Mesendoderm (in vitro differentiated cells): Measurements from ENCODE around the gene DGKB.
A peak's percentile ranks its signal among the peaks of the same experiment; 100 is the strongest.

Source experiments
- DNase-seq: peaks from one replicate; pipeline ENCODE4 v3.0.0; 2013
- H2AK5ac ChIP-seq: 2 replicates; pipeline ENCODE4 v1.6.1; 2013; ENCODE audit warnings: low read length, inconsistent platforms
- H2BK120ac ChIP-seq: 2 replicates; pipeline ENCODE4 v1.6.1; 2013; ENCODE audit warnings: low read depth, mild to moderate bottlenecking, low read length, moderate library complexity, mixed read lengths
- H2BK15ac ChIP-seq: replicated peaks from 2 replicates; pipeline ENCODE4 v1.6.1; 2013; ENCODE audit warnings: low read depth, mild to moderate bottlenecking, moderate library complexity
- H2BK5ac ChIP-seq: 2 replicates; pipeline ENCODE4 v1.6.1; 2013; ENCODE audit warnings: low read length, inconsistent platforms
- H3K18ac ChIP-seq: 2 replicates; pipeline ENCODE4 v1.6.1; 2013; ENCODE audit warnings: mild to moderate bottlenecking, low read length, mixed read lengths
- H3K23ac ChIP-seq: one replicate; pipeline ENCODE4 v1.6.1; 2013; ENCODE audit warnings: low read length
- H3K27ac ChIP-seq: 2 replicates; pipeline ENCODE4 v1.5.1; 2013; ENCODE audit warnings: low read depth, mild to moderate bottlenecking, inconsistent platforms, low read length, moderate library complexity
- H3K27me3 ChIP-seq: 2 replicates; pipeline ENCODE4 v1.6.1; 2013; ENCODE audit warnings: low read length, control low read depth, mild to moderate bottlenecking, inconsistent platforms; ENCODE audit not compliant: insufficient read depth, poor library complexity
- H3K36me3 ChIP-seq: 2 replicates; pipeline ENCODE4 v1.6.1; 2013; ENCODE audit warnings: low read length, inconsistent platforms; ENCODE audit not compliant: control insufficient read depth, insufficient read depth
- H3K4ac ChIP-seq: one replicate; pipeline ENCODE4 v1.6.1; 2013; ENCODE audit warnings: low read depth, mild to moderate bottlenecking, low read length, moderate library complexity
- H3K4me1 ChIP-seq: 2 replicates; pipeline ENCODE4 v1.6.1; 2013; ENCODE audit warnings: low read depth, low read length, inconsistent platforms; ENCODE audit not compliant: control insufficient read depth
- H3K4me2 ChIP-seq: 2 replicates; pipeline ENCODE4 v1.6.1; 2013; ENCODE audit warnings: low read length
- H3K4me3 ChIP-seq: 2 replicates; pipeline ENCODE4 v1.5.1; 2013; ENCODE audit warnings: mild to moderate bottlenecking, low read length
- H3K56ac ChIP-seq: one replicate; pipeline ENCODE4 v1.6.1; 2013; ENCODE audit warnings: low read length
- H3K79me1 ChIP-seq: 2 replicates; pipeline ENCODE4 v1.6.1; 2013; ENCODE audit warnings: low read length, inconsistent platforms
- H3K79me2 ChIP-seq: 2 replicates; pipeline ENCODE4 v1.6.1; 2013; ENCODE audit warnings: mild to moderate bottlenecking, low read length; ENCODE audit not compliant: control insufficient read depth, insufficient read depth
- H3K9ac ChIP-seq: 2 replicates; pipeline ENCODE4 v1.6.1; 2013; ENCODE audit warnings: low read length, inconsistent platforms
- H4K5ac ChIP-seq: one replicate; pipeline ENCODE4 v1.6.1; 2013; ENCODE audit warnings: low read length
- H4K8ac ChIP-seq: one replicate; pipeline ENCODE4 v1.6.1; 2013; ENCODE audit warnings: low read depth, mild to moderate bottlenecking, control low read depth, low read length, moderate library complexity
- WGBS: extraction: QIAGEN DNeasy Blood & Tissue Kit; methylation state at CpG from one replicate; pipeline ENCODE4 v1.1.7; 2013; ENCODE audit warnings: low lambda C conversion rate, missing lambda C conversion rate; ENCODE audit not compliant: insufficient coverage; ENCODE audit errors: extremely low coverage; 5-methylcytosine and 5-hydroxymethylcytosine counted together

The DGKB gene

DNA sequence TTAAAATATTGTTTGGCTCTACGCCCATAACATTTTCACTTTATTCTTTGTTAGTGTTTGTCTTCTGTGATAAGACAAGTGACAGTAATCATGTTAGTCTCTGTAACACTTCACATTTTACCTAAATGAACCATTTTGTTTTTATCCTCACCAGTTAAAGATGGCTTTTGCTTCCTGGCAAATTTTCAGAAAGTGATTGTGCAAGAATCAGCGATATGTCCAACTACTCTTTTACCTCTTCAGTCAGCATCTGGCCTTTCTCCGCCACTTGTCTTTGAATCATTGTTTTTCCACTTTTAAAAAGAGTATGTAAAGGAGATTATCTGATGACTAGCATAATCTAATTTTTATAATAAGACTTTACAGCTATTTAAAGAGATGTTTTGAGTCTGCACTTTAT lies 3.5 kb downstream of the DGKB start:
- Histone ChIP-seq H3K4me1 (peaks cover 2% of the 10 kb centered on the region), H3K23ac (no peak overlapping the region), H4K8ac (no peak overlapping the region), H2AK5ac (no peak overlapping the region), H3K56ac (no peak overlapping the region), H3K9ac (no peak overlapping the region), H2BK120ac (no peak overlapping the region), H3K79me1 (no peaks in the 10 kb centered on the region), H3K18ac (no peak overlapping the region), H2BK5ac (no peak overlapping the region), H4K5ac (no peak overlapping the region), H3K27ac (no peak overlapping the region), H2BK15ac (no peak overlapping the region), H3K79me2 (no peaks in the 10 kb centered on the region), H3K4ac (no peak overlapping the region), H3K4me2 (no peak overlapping the region), H3K4me3 (no peak overlapping the region), H3K36me3 (no peaks in the 10 kb centered on the region), H3K27me3 (no peaks in the 10 kb centered on the region)
- DNase-seq, result no peak
- WGBS, result no CpG with 5 or more reads among the region's 3 CpGs

DNA sequence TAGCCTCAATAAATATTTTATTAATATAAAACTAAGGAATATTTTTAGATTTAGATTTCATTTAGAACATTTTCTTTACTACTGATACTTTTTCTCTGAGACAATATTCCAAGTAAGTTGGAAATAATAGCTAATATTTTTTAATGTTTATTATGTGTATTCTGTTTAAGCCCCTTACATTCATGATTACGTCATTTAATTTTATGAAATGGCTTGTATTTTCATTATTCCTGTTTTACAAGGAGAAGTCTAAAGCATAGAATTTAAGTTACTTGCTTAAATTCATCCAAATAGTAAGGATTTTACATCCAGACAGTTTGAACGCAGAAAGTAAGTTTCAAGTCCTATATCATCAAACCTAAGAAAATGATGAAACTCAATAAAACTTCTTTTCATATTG lies 6.1 kb downstream of the DGKB start:
- Histone ChIP-seq H4K8ac (no peak overlapping the region), H3K4me2 (no peak overlapping the region), H3K4me3 (no peak overlapping the region), H3K4me1 (no peaks in the 10 kb centered on the region), H4K5ac (no peak overlapping the region), H3K18ac (no peak overlapping the region), H2BK5ac (no peak overlapping the region), H3K27me3 (no peaks in the 10 kb centered on the region), H3K79me1 (no peaks in the 10 kb centered on the region), H3K4ac (no peak overlapping the region), H2AK5ac (no peak overlapping the region), H3K36me3 (no peaks in the 10 kb centered on the region), H2BK120ac (no peak overlapping the region), H3K9ac (no peak overlapping the region), H3K27ac (no peak overlapping the region), H3K56ac (no peak overlapping the region), H3K23ac (no peak overlapping the region), H2BK15ac (no peak overlapping the region), H3K79me2 (no peaks in the 10 kb centered on the region)
- no peak for DNase-seq
- no CpG with 5 or more reads among the region's 2 CpGs for WGBS

DNA sequence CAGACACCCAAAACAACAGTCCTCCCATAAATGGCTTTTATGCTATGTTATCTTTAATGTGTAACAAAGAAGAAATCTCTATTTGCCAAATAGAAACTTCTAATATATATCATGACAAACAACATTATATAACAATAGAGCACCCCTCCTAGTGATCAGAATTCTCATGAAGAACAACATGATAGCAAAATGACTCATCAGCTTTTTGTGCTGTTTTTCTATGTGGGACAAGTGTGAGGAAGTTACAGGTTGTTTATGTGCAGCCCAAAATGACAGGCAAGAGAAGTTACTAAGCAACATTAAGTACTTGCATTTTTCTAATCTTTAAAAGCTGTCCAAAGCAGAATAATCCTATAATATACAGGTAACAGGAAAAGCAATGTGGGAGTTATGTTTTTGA lies 7.7 kb downstream of the DGKB start:
- Histone ChIP-seq H3K4me2 (no peak overlapping the region), H3K79me1 (no peaks in the 10 kb centered on the region), H2BK120ac (no peak overlapping the region), H3K36me3 (no peaks in the 10 kb centered on the region), H3K9ac (no peak overlapping the region), H3K27me3 (no peaks in the 10 kb centered on the region), H3K4me3 (no peak overlapping the region), H3K4ac (no peak overlapping the region), H3K18ac (no peak overlapping the region), H3K56ac (no peak overlapping the region), H3K23ac (no peak overlapping the region), H3K4me1 (no peaks in the 10 kb centered on the region), H4K8ac (no peak overlapping the region), H2BK5ac (no peak overlapping the region), H2BK15ac (no peak overlapping the region), H2AK5ac (no peak overlapping the region), H4K5ac (no peak overlapping the region), H3K79me2 (no peaks in the 10 kb centered on the region), H3K27ac (no peak overlapping the region)
- DNase-seq, result no peak

DNA sequence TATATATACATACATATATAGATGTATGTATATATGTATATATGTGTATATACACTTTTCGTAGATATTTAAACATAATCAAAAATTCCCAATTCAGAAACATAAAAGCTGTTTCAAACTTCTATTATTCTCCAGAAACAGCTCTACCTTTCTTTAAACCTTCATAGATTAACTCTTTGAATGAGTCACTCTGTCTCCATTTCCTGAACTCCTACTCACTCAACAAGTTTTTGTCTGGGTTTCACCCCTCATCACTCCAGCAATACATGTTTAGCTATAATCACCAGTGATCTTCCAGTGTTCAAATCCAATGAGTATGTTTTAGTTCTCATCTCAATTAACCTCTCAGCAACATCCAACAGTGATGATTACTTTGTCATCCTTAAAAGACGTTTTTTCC lies 9.6 kb downstream of the DGKB start:
- no peaks in the 10 kb centered on the region for H3K79me1 ChIP-seq
- no CpG with 5 or more reads among the region's 2 CpGs for WGBS
- no peak overlapping the region for H3K18ac ChIP-seq
- no peaks in the 10 kb centered on the region for H3K27me3 ChIP-seq
- no peak overlapping the region for H3K4ac ChIP-seq
- H3K56ac ChIP-seq, result no peak overlapping the region
- no peak for DNase-seq
- H3K23ac ChIP-seq, result no peak overlapping the region
- H3K9ac ChIP-seq, result no peak overlapping the region
- H4K8ac ChIP-seq, result no peak overlapping the region
- H2BK15ac ChIP-seq, result no peak overlapping the region
- H2BK5ac ChIP-seq, result no peak overlapping the region
- no peak overlapping the region for H2BK120ac ChIP-seq
- no peaks in the 10 kb centered on the region for H3K36me3 ChIP-seq
- no peak overlapping the region for H3K27ac ChIP-seq
- no peaks in the 10 kb centered on the region for H3K4me1 ChIP-seq
- no peak overlapping the region for H3K4me3 ChIP-seq
- no peak overlapping the region for H2AK5ac ChIP-seq
- H3K79me2 ChIP-seq, result no peaks in the 10 kb centered on the region
- no peak overlapping the region for H3K4me2 ChIP-seq
- no peak overlapping the region for H4K5ac ChIP-seq

DNA sequence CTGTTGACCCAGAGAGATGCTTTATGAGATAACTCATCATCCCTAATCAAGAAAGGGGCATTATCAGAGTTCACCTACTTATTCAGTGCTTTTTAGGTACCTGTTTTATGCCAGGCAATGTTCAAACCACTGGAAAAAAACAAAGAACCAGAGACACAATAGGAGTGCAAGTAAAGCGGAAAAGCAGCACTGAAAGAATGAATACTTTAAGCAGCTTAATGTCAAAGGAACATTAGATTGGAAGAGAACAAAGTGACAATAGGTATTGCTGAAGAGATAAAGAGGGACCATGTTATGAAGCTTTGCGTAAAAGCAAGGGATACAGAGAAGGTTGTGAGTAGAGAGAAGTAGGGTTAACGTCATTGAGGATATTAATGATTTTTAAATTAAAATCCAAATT lies 11.3 kb downstream of the DGKB start:
- Histone ChIP-seq H2AK5ac (no peak overlapping the region), H3K4me2 (no peak overlapping the region), H4K5ac (no peak overlapping the region), H2BK15ac (no peak overlapping the region), H3K27ac (no peak overlapping the region), H4K8ac (no peak overlapping the region), H3K4me3 (no peak overlapping the region), H3K4me1 (no peaks in the 10 kb centered on the region), H3K18ac (no peak overlapping the region), H3K23ac (no peak overlapping the region), H3K79me1 (no peaks in the 10 kb centered on the region), H3K9ac (no peak overlapping the region), H2BK120ac (no peak overlapping the region), H3K79me2 (no peaks in the 10 kb centered on the region), H2BK5ac (no peak overlapping the region), H3K56ac (no peak overlapping the region), H3K36me3 (no peaks in the 10 kb centered on the region), H3K4ac (no peak overlapping the region), H3K27me3 (no peaks in the 10 kb centered on the region)
- no CpG with 5 or more reads among the region's 3 CpGs for WGBS
- no peak for DNase-seq

DNA sequence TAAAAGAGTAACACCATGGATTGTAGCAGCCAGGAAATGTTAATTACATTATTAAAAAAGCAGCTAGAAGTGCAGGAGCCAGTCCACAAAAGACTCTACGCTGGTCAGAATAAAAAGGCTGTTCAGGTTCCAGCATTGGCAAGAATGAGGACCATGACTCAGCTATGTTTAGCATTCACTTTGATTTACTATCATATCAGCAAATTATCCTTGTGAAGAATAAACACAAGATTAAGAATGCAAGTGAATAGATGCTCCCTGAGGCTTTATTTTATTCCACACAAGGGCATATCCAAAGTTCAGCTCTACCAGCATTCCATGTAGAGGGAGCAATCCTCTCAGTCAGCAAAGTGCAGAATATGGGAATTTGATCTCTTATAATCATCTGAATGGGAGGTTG lies 13.6 kb downstream of the DGKB start:
- no peak overlapping the region for H3K4ac ChIP-seq
- no peak for DNase-seq
- H2AK5ac ChIP-seq, result no peak overlapping the region
- no CpG with 5 or more reads among the region's 1 CpG for whole genome bisulfite sequencing
- H3K4me1 ChIP-seq, result no peaks in the 10 kb centered on the region
- no peak overlapping the region for H3K27ac ChIP-seq
- H3K27me3 ChIP-seq, result no peaks in the 10 kb centered on the region
- no peak overlapping the region for H2BK120ac ChIP-seq
- H3K79me1 ChIP-seq, result no peaks in the 10 kb centered on the region
- no peak overlapping the region for H2BK5ac ChIP-seq
- no peak overlapping the region for H2BK15ac ChIP-seq
- no peaks in the 10 kb centered on the region for H3K79me2 ChIP-seq
- no peaks in the 10 kb centered on the region for H3K36me3 ChIP-seq
- H3K56ac ChIP-seq, result no peak overlapping the region
- no peak overlapping the region for H4K5ac ChIP-seq
- H3K18ac ChIP-seq, result peak overlapping the region; percentile 39
- no peak overlapping the region for H3K4me3 ChIP-seq
- H4K8ac ChIP-seq, result no peak overlapping the region
- no peak overlapping the region for H3K4me2 ChIP-seq
- H3K23ac ChIP-seq, result no peak overlapping the region
- H3K9ac ChIP-seq, result no peak overlapping the region
